Cardiac muscle cell (in vitro differentiated cells and primary cell): ENCODE data around the gene OR4D1. TPM values are rescaled to one million over a fixed set of nuclear protein-coding genes. Genes with fewer than 3 reads are reported as not detected.

Source experiments
- DNase-seq, 2 donors: peaks; one replicate each; pipeline versions ENCODE4 v3.0.0 to v3.0.0-alpha.2; 2010 to 2017; ENCODE audit warnings: low read depth in 1 of 2, low spot score in 1 of 2
- H3K27ac ChIP-seq: fragments of 200-600 bp; sonication (generic); 2 replicates; pipeline ENCODE4 v1.5.1; 2016
- H3K27me3 ChIP-seq: fragments of 200-600 bp; sonication (generic); 2 replicates; pipeline ENCODE4 v1.6.0; 2016; ENCODE audit warnings: control low read depth
- H3K36me3 ChIP-seq: fragments of 200-600 bp; sonication (generic); 2 replicates; pipeline ENCODE4 v1.5.1; 2016; ENCODE audit warnings: control low read depth
- H3K4me1 ChIP-seq: fragments of 200-600 bp; sonication (generic); 2 replicates; pipeline ENCODE4 v1.8.1; 2017; ENCODE audit warnings: low read depth, mild to moderate bottlenecking, mixed run types
- H3K4me3 ChIP-seq: fragments of 200-600 bp; sonication (generic); 2 replicates; pipeline ENCODE4 v1.5.1; 2016; ENCODE audit warnings: mild to moderate bottlenecking
- H3K9me3 ChIP-seq: fragments of 200-600 bp; sonication (generic); 2 replicates; pipeline ENCODE4 v1.5.1; 2017; ENCODE audit warnings: low read depth, mild to moderate bottlenecking, control low read depth
- polyA plus RNA-seq: library from polyadenylated mRNA; unstranded; fragments of >200 nt; fragmentation: Nextera tagmentation; extraction: Ambion mirVana; gene quantifications from 2 replicates; pipeline ENCODE4 v1.2.1, GENCODE V29; 2016
- total RNA-seq: library from RNA; depleted of rRNA; stranded (reverse); fragments of >200 nt; gene quantifications from 2 replicates; pipeline ENCODE4 v1.2.3, GENCODE V29; 2016
- TF ChIP-seq, protein P1 (sequence below): IDR thresholded peaks from 2 replicates; pipeline ENCODE4 v1.5.1; 2012; ENCODE audit warnings: low read depth, mild to moderate bottlenecking, low read length

OR4D1 gene
- total and polyA plus RNA-seq, 2 experiments from 2014 or later = not detected

DNA sequence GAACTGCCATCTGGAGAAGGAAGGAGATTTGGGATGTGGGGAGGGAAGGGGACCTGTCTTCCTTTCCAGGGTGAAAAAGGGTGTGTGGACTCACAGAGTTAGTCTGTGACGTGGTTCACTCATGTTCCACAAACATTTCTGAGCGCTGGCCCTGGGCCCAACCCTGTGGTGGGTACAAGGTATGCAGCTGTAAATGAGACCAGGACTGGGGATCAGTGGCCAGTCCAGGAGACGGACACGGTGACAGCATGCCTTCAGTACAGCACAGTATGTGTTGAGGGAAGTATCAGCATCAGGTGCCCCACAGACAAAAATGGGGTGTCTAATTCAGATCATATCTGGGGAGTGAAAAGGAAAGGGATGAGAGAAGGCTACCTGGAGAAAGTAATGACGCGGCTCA is 38.9 kb downstream of the OR4D1 start:
- Histone ChIP-seq H3K4me3 (no peak overlapping the region), H3K9me3 (no peaks in the 10 kb centered on the region), H3K4me1 (no peaks in the 10 kb centered on the region), H3K27ac (no peak overlapping the region), H3K36me3 (no peaks in the 10 kb centered on the region), H3K27me3 (no peaks in the 10 kb centered on the region)
- no peak for DNase-seq
- TF ChIP-seq, protein P1, sequence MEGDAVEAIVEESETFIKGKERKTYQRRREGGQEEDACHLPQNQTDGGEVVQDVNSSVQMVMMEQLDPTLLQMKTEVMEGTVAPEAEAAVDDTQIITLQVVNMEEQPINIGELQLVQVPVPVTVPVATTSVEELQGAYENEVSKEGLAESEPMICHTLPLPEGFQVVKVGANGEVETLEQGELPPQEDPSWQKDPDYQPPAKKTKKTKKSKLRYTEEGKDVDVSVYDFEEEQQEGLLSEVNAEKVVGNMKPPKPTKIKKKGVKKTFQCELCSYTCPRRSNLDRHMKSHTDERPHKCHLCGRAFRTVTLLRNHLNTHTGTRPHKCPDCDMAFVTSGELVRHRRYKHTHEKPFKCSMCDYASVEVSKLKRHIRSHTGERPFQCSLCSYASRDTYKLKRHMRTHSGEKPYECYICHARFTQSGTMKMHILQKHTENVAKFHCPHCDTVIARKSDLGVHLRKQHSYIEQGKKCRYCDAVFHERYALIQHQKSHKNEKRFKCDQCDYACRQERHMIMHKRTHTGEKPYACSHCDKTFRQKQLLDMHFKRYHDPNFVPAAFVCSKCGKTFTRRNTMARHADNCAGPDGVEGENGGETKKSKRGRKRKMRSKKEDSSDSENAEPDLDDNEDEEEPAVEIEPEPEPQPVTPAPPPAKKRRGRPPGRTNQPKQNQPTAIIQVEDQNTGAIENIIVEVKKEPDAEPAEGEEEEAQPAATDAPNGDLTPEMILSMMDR = no peak

DNA sequence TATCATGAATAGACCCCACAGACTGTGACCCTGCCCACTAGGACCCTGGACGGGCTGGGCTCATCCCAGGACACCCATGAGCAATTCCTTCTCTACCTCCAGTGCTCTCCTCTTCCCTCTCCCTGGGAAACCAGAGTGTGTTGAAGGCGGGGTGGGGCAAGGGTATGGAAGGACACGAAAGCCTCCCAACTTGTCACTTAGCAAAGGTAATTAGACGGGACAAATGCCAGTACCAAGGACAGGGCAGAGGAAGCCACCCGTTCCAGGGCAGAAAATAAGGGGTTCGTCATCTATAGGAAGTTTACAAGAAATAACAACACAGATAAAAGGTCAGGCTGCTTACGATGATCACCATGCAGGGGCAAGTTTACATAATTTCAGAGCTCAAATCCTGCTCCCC is 39.5 kb downstream of the OR4D1 start:
- TF ChIP-seq, protein P1 = no peak
- no peaks in the 10 kb centered on the region for H3K9me3 ChIP-seq
- no peaks in the 10 kb centered on the region for H3K4me1 ChIP-seq
- H3K27me3 ChIP-seq = no peaks in the 10 kb centered on the region
- no peak for DNase-seq
- no peak overlapping the region for H3K4me3 ChIP-seq
- no peak overlapping the region for H3K27ac ChIP-seq
- no peaks in the 10 kb centered on the region for H3K36me3 ChIP-seq

DNA sequence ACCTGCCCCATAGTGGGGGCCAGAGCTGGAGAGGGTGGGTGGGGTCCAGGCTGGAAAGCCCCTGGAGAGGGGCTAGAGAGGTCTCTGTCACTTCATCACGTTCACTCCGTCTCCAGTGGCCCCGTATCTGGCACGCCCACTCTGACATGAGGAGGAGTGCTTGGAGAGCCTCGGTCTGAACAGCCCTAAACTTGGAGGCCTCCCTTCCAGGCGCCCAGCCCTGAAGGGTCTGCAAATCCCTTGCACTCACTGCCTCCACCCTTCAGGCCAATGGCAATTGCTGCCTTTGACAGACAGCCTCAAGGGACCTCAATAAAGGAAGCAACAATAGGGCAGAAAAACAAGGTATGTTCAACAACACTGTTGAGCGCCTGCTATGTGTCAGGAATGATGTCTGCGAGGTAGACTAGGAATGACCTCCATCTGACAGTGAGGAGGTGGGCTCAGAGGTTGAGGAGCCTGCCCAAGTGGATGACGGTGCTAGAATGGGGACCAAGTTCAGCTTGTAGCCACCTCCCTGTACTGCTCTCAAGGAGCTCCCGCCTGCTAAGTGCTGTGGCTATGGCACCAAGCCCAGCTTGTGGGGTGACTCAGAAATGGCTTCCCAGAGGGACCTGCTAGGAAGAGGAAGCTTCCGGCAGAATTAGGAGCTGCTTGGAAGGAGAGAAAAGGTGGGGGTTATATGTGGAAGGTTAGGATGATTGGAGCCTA is 41.4 kb downstream of the OR4D1 start:
- peak in 1 of 2 donors; percentile 89 for DNase-seq
- Histone ChIP-seq H3K27me3 (no peaks in the 10 kb centered on the region), H3K4me1 (no peaks in the 10 kb centered on the region), H3K27ac (no peak overlapping the region), H3K9me3 (no peaks in the 10 kb centered on the region), H3K4me3 (no peak overlapping the region), H3K36me3 (no peaks in the 10 kb centered on the region)
- TF ChIP-seq, protein P1 = no peak

DNA sequence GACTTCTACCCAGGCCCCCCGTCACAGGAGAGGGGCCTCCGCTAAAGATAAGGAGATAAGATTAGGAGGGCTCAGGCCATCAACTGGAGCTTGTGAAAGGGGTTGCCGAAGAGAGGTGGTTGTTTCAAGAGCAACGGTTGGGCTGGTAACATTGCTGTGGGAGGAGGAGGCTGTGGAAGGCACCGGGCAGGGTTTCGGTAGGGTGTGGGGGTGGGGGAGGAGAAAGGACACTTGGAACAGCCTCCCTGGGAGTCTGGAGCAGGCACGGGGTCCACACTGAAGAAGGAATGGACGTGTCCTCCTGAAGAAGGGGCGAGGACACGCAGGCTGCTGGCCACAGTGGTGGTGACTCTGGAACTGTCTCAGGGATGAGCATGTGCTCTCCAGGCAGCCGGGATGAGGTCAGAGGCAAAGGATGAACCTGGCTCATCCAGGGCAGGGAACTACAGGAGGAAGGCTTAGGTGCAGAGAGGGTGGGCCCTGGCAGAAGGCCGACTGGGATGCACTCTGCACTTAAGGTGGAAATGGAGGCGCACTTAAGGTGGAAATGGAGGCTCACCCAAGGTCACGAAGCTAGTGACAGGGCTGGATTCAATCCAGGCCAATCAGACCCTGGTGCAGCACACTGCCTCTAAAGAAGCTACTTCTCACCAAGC is 43.2 kb downstream of the OR4D1 start:
- H3K9me3 ChIP-seq = no peaks in the 10 kb centered on the region
- DNase-seq = no peak
- no peaks in the 10 kb centered on the region for H3K36me3 ChIP-seq
- TF ChIP-seq, protein P1 = no peak
- H3K4me1 ChIP-seq = no peaks in the 10 kb centered on the region
- no peaks in the 10 kb centered on the region for H3K27me3 ChIP-seq
- H3K4me3 ChIP-seq = no peak overlapping the region
- H3K27ac ChIP-seq = no peak overlapping the region

DNA sequence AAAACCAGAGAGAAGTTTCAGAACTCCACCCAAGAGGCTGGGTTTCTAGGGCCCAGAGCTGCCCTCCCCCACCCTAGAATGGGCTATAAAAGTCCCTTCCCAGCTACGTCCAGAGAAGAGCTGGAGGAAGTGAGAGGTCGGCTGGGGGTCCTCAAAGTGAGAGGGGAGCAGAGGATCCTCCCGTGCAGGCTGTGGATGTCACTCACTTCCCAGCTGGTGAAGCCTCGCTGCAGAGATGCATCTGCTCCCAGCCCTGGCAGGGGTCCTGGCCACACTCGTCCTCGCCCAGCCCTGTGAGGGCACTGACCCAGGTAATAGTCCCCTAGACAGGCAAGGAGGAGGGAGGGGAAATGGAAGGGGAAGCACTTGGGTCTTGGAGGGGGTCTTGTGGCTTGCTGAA is 44.4 kb downstream of the OR4D1 start, which contains the start of gene EPX:
Gene EPX (plus strand): TSS at position 115 of the 400 bp plus-strand sequence. CDS start 121 bp downstream, at position 236.
- no peak within 1 kb of the TSS for H3K4me3 ChIP-seq
- TF ChIP-seq, protein P1 = no peak
- no peaks in the 10 kb centered on the region for H3K9me3 ChIP-seq
- H3K27ac ChIP-seq = no peak within 1 kb of the TSS
- no peak for DNase-seq
- H3K4me1 ChIP-seq = no peaks in the 10 kb centered on the region
- no peaks in the 10 kb centered on the region for H3K36me3 ChIP-seq
- no peaks in the 10 kb centered on the region for H3K27me3 ChIP-seq
